ENCODE data around the gene ARFRP1.

GRCh38 chr20:63672666-63673065 lies 35.1 kb downstream of the ARFRP1 start:
- no peak for TF ChIP-seq CTCF (IDR thresholded peaks at IDR 0.05)
- TF ChIP-seq POLR2A (IDR thresholded peaks at IDR 0.05): no peak
